Ectodermal cell (in vitro differentiated cells): ENCODE measurements around the gene COL18A1.

Experiments
- H3K27ac ChIP-seq: 2 replicates; pipeline ENCODE4 v1.7.0; 2013; ENCODE audit warnings: mild to moderate bottlenecking, low read depth, low read length; ENCODE audit not compliant: insufficient read depth, poor library complexity, severe bottlenecking
- H3K27me3 ChIP-seq: 2 replicates; pipeline ENCODE4 v1.7.0; 2013; ENCODE audit warnings: mild to moderate bottlenecking, low read length; ENCODE audit not compliant: insufficient read depth, control insufficient read depth, poor library complexity, severe bottlenecking
- H3K36me3 ChIP-seq: one replicate; pipeline ENCODE4 v1.7.0; 2013; ENCODE audit warnings: low read length; ENCODE audit not compliant: control insufficient read depth, insufficient read depth
- H3K4me1 ChIP-seq: one replicate; pipeline ENCODE4 v1.7.0; 2013; ENCODE audit warnings: low read length; ENCODE audit not compliant: control insufficient read depth, insufficient read depth
- H3K4me3 ChIP-seq: 2 replicates; pipeline ENCODE4 v1.7.0; 2013; ENCODE audit warnings: low read depth, low read length, control low read depth; ENCODE audit not compliant: insufficient read depth
- H3K9me3 ChIP-seq: 2 replicates; pipeline ENCODE4 v1.7.0; 2013; ENCODE audit warnings: mild to moderate bottlenecking, low read length, moderate library complexity; ENCODE audit not compliant: control insufficient read depth
- WGBS, 2 experiments: methylation state at CpG; one replicate each; pipeline ENCODE4 v1.1.7; 2013; ENCODE audit warnings: missing lambda C conversion rate in 2 of 2; 5-methylcytosine and 5-hydroxymethylcytosine counted together

Gene COL18A1

GRCh38 chr21:45539046-45539795, 134.3 kb downstream of the COL18A1 start:
- Histone ChIP-seq H3K4me1 (peaks cover 28% of the 10 kb centered on the region), H3K27me3 (no peaks in the 10 kb centered on the region), H3K36me3 (no peaks in the 10 kb centered on the region), H3K9me3 (no peaks in the 10 kb centered on the region), H3K27ac (no peak overlapping the region), H3K4me3 (no peak overlapping the region)
- WGBS, 2 experiments = 93% methylated on average over 17 of the region's 17 CpGs

GRCh38 chr21:45539796-45540600, 135.0 kb downstream of the COL18A1 start:
- H3K27me3 ChIP-seq = no peaks in the 10 kb centered on the region
- H3K36me3 ChIP-seq = no peaks in the 10 kb centered on the region
- H3K27ac ChIP-seq = no peak overlapping the region
- no peaks in the 10 kb centered on the region for H3K9me3 ChIP-seq
- WGBS, 2 experiments = 95% methylated on average over 24 of the region's 24 CpGs
- H3K4me1 ChIP-seq = peaks cover 20% of the 10 kb centered on the region
- no peak overlapping the region for H3K4me3 ChIP-seq

- Histone ChIP-seq H3K27me3 (no peaks in the 10 kb centered on the region), H3K36me3 (no peaks in the 10 kb centered on the region), H3K9me3 (no peaks in the 10 kb centered on the region), H3K27ac (no peak overlapping the region), H3K4me1 (peaks cover 20% of the 10 kb centered on the region), H3K4me3 (no peak overlapping the region)
- 92 to 95% methylated on average over 10 of the region's 10 CpGs for WGBS, 2 experiments
Measured at GRCh38 chr21:45540601-45540970, 135.6 kb downstream of the COL18A1 start.

GRCh38 chr21:45541221-45542039, 136.5 kb downstream of the COL18A1 start:
- Histone ChIP-seq H3K4me1 (peaks cover 20% of the 10 kb centered on the region), H3K27me3 (no peaks in the 10 kb centered on the region), H3K9me3 (no peaks in the 10 kb centered on the region), H3K4me3 (peak overlapping the region; percentile 61), H3K36me3 (no peaks in the 10 kb centered on the region), H3K27ac (no peak overlapping the region)
- 22% methylated on average over 50 of the region's 50 CpGs for WGBS, 2 experiments

GRCh38 chr21:45542242-45542666, 137.3 kb downstream of the COL18A1 start, which contains the start of gene SLC19A1:
Gene SLC19A1, minus strand, starts transcription at chr21:45542440. Its CDS starts 4,481 bp downstream, at chr21:45537959.
- Histone ChIP-seq H3K27ac (no peak within 1 kb of the TSS), H3K9me3 (no peaks in the 10 kb centered on the region), H3K4me1 (peaks cover 20% of the 10 kb centered on the region), H3K27me3 (no peaks in the 10 kb centered on the region), H3K4me3 (peak within 1 kb of the TSS; percentile 61), H3K36me3 (no peaks in the 10 kb centered on the region)
- 0% methylated on average over 59 of the region's 59 CpGs for WGBS, 2 experiments

GRCh38 chr21:45542667-45543370, 137.9 kb downstream of the COL18A1 start:
- Histone ChIP-seq H3K36me3 (no peaks in the 10 kb centered on the region), H3K27me3 (no peaks in the 10 kb centered on the region), H3K9me3 (no peaks in the 10 kb centered on the region), H3K27ac (no peak overlapping the region), H3K4me1 (peaks cover 20% of the 10 kb centered on the region), H3K4me3 (peak overlapping the region; percentile 61)
- 49 to 50% methylated on average over 55 of the region's 55 CpGs for WGBS, 2 experiments

- 90 to 92% methylated on average over 11 of the region's 11 CpGs for WGBS, 2 experiments
- Histone ChIP-seq H3K27ac (no peak overlapping the region), H3K4me1 (peaks cover 20% of the 10 kb centered on the region), H3K27me3 (no peaks in the 10 kb centered on the region), H3K4me3 (no peak overlapping the region), H3K36me3 (no peaks in the 10 kb centered on the region), H3K9me3 (no peaks in the 10 kb centered on the region)
Measured at GRCh38 chr21:45543371-45543709, 138.4 kb downstream of the COL18A1 start.

GRCh38 chr21:45543710-45544448, 138.9 kb downstream of the COL18A1 start:
- Histone ChIP-seq H3K27me3 (no peaks in the 10 kb centered on the region), H3K27ac (no peak overlapping the region), H3K4me1 (peaks cover 20% of the 10 kb centered on the region), H3K9me3 (no peaks in the 10 kb centered on the region), H3K36me3 (no peaks in the 10 kb centered on the region), H3K4me3 (no peak overlapping the region)
- WGBS, 2 experiments = 85 to 88% methylated on average over 23 of the region's 23 CpGs
